ENCODE results near the gene HAPSTR1. TPM values are rescaled to one million over a fixed set of nuclear protein-coding genes. Genes with fewer than 3 reads are reported as not detected.

HAPSTR1 gene
- total RNA-seq, 1 experiment from 2014 or later: 59.6 TPM

DNA sequence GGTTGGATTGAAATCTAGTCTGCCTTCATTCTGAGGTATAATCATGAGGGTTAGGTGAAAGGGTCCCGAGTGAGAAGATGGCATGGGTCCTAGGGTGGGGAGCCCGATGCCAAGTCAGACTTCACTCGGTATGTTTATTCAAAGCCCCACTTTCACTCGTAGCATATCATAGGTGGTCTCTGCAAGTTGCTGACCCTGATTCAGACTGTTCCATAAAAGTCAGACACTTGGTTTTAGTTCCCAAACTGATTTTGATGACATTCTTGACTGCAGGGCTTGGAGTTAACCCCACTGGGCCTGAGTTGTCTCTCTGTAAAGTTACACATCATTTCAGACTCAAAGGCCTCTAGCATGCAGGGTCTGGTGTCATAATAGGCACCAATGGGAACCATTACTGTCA is 17.8 kb downstream of the HAPSTR1 start:
- peak overlapping the region; percentile 4 for H3K27ac Mint-ChIP-seq (ENCODE audit: unreplicated experiment)
- H3K4me3 Mint-ChIP-seq (ENCODE audit: low read depth, unreplicated experiment): no peak overlapping the region
- no peaks in the 10 kb centered on the region for H3K27me3 Mint-ChIP-seq (ENCODE audit: unreplicated experiment)
- CTCF ChIA-PET: no interaction called here
- peaks cover 74% of the 10 kb centered on the region for H3K36me3 Mint-ChIP-seq (ENCODE audit: insufficient read depth, unreplicated experiment)
- no peak for DNase-seq
- no peaks in the 10 kb centered on the region for H3K9me3 Mint-ChIP-seq (ENCODE audit: low read depth, unreplicated experiment)
- peaks cover 73% of the 10 kb centered on the region for H3K4me1 Mint-ChIP-seq (ENCODE audit: low read depth, unreplicated experiment)
- TF ChIP-seq, protein P1, sequence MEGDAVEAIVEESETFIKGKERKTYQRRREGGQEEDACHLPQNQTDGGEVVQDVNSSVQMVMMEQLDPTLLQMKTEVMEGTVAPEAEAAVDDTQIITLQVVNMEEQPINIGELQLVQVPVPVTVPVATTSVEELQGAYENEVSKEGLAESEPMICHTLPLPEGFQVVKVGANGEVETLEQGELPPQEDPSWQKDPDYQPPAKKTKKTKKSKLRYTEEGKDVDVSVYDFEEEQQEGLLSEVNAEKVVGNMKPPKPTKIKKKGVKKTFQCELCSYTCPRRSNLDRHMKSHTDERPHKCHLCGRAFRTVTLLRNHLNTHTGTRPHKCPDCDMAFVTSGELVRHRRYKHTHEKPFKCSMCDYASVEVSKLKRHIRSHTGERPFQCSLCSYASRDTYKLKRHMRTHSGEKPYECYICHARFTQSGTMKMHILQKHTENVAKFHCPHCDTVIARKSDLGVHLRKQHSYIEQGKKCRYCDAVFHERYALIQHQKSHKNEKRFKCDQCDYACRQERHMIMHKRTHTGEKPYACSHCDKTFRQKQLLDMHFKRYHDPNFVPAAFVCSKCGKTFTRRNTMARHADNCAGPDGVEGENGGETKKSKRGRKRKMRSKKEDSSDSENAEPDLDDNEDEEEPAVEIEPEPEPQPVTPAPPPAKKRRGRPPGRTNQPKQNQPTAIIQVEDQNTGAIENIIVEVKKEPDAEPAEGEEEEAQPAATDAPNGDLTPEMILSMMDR (IDR thresholded peaks at IDR 0.05; ENCODE audit: unreplicated experiment): no peak
- intact Hi-C loops (cut with micrococcal nuclease; ENCODE audit: unreplicated experiment): no loop called here
- BruUV-seq (replicated peaks): no TSS peak

DNA sequence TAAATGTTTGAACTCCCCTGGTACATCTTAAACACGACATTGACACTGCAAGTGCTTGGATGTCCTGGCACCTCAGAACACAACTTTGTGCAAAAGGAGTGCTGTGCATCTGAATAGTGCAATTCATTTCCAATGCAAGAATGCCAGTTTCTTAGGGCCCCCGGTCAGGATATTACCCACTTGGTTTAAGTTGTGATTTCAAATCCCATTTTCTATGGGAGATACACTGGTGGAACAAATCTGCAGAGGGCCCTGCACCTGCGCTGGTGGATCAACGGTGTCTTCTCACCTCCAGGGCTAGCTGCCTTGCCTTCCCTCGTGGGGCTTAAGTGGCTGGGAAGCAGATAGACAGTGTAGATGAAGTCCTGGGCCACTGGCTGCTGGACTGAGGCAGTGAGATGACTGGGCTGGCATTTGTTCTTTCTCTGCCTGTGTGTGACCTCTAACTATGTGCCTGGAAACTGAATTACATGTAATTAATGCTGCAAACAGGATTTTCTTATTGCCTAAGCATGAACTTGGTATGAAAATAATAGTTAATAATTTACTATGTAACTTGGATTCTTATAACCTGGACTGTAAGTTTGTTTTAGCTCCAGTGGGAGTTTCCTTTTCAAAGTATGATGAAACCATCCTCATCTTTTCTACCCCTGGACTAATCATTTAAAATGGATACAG is 20.9 kb downstream of the HAPSTR1 start:
- H3K27me3 Mint-ChIP-seq (ENCODE audit: unreplicated experiment): no peaks in the 10 kb centered on the region
- no TSS peak for BruUV-seq (replicated peaks)
- H3K36me3 Mint-ChIP-seq (ENCODE audit: insufficient read depth, unreplicated experiment): peaks cover 78% of the 10 kb centered on the region
- TF ChIP-seq, protein P1 (IDR thresholded peaks at IDR 0.05; ENCODE audit: unreplicated experiment): no peak
- H3K9me3 Mint-ChIP-seq (ENCODE audit: low read depth, unreplicated experiment): no peaks in the 10 kb centered on the region
- H3K27ac Mint-ChIP-seq (ENCODE audit: unreplicated experiment): peak overlapping the region; percentile 70
- H3K4me1 Mint-ChIP-seq (ENCODE audit: low read depth, unreplicated experiment): peaks cover 68% of the 10 kb centered on the region
- H3K4me3 Mint-ChIP-seq (ENCODE audit: low read depth, unreplicated experiment): peak overlapping the region; percentile 44
- DNase-seq: no peak
- intact Hi-C loops (cut with micrococcal nuclease; ENCODE audit: unreplicated experiment): loop anchor here (2.0 to 10.0 kb wide), 3 partner anchors 14 to 198 kb away; no protein-coding TSS in a partner anchor
- CTCF ChIA-PET: interaction anchor here (0.8 to 2.0 kb wide), 3 partner anchors 20 to 27 kb away, joined by 3 to 4 read pairs (median 3); partner anchors contain the start of gene HAPSTR1

DNA sequence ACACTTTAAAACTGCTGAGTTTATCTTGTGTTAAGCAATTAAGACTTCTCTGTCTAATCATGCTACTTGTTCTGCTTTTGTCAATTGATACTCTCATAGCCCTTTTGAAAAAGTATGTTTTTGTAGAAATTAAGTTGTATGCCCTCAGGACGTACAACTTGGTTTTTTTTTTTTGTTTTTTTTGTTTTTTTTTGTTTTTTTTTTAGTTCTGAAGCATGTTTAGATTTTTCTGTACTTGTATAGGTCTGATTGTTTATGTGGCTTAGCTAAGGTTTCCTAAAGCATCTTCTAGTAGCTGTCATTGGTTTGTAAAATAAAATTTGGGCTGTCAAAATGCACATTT is 21.4 kb downstream of the HAPSTR1 start:
- BruUV-seq (replicated peaks): no TSS peak
- CTCF ChIA-PET: interaction anchor here (0.8 to 2.0 kb wide), 3 partner anchors 20 to 26 kb away, joined by 3 to 4 read pairs (median 3); partner anchors contain the start of gene HAPSTR1
- H3K4me1 Mint-ChIP-seq (ENCODE audit: low read depth, unreplicated experiment): peaks cover 63% of the 10 kb centered on the region
- H3K27me3 Mint-ChIP-seq (ENCODE audit: unreplicated experiment): no peaks in the 10 kb centered on the region
- no peak for DNase-seq
- TF ChIP-seq, protein P1 (IDR thresholded peaks at IDR 0.05; ENCODE audit: unreplicated experiment): no peak
- peak overlapping the region; percentile 44 for H3K4me3 Mint-ChIP-seq (ENCODE audit: low read depth, unreplicated experiment)
- H3K9me3 Mint-ChIP-seq (ENCODE audit: low read depth, unreplicated experiment): no peaks in the 10 kb centered on the region
- intact Hi-C loops (cut with micrococcal nuclease; ENCODE audit: unreplicated experiment): loop anchor here (2.0 to 10.0 kb wide), 3 partner anchors 14 to 198 kb away; no protein-coding TSS in a partner anchor
- H3K36me3 Mint-ChIP-seq (ENCODE audit: insufficient read depth, unreplicated experiment): peaks cover 77% of the 10 kb centered on the region
- H3K27ac Mint-ChIP-seq (ENCODE audit: unreplicated experiment): peak overlapping the region; percentile 70

DNA sequence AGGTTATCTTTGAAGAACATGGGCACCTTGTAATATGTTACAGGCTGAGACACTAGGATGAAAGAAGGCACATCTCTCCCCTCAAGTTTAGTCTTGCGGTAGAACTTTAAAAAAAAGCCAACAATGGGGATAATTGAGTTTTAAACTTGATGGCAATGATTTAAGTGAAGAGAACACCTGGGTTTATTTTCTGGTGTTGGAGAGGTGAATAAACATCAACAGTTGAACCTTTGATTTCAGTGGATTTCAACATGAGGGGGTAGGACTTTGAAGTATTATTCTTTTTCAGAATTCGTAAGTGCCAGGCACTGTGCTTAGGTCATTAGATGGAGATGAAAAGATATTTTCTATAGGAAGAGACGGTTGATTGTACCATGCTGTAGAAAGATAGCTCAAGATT is 22.3 kb downstream of the HAPSTR1 start:
- H3K4me3 Mint-ChIP-seq (ENCODE audit: low read depth, unreplicated experiment): peak overlapping the region; percentile 3
- no TSS peak for BruUV-seq (replicated peaks)
- peak overlapping the region; percentile 70 for H3K27ac Mint-ChIP-seq (ENCODE audit: unreplicated experiment)
- TF ChIP-seq, protein P1 (IDR thresholded peaks at IDR 0.05; ENCODE audit: unreplicated experiment): no peak
- H3K4me1 Mint-ChIP-seq (ENCODE audit: low read depth, unreplicated experiment): peaks cover 57% of the 10 kb centered on the region
- intact Hi-C loops (cut with micrococcal nuclease; ENCODE audit: unreplicated experiment): loop anchor here (2.0 to 10.0 kb wide), 3 partner anchors 15 to 199 kb away; no protein-coding TSS in a partner anchor
- peaks cover 70% of the 10 kb centered on the region for H3K36me3 Mint-ChIP-seq (ENCODE audit: insufficient read depth, unreplicated experiment)
- no peak for DNase-seq
- H3K9me3 Mint-ChIP-seq (ENCODE audit: low read depth, unreplicated experiment): no peaks in the 10 kb centered on the region
- H3K27me3 Mint-ChIP-seq (ENCODE audit: unreplicated experiment): no peaks in the 10 kb centered on the region
- CTCF ChIA-PET: interaction anchor here (0.5 kb wide), 1 partner anchor 104 kb away, joined by 5 read pairs; no protein-coding TSS in a partner anchor

Measured in Calu3 (cell line).